ENCODE results near the gene CEP350. TPM values are rescaled to one million over a fixed set of nuclear protein-coding genes. Genes with fewer than 3 reads are reported as not detected.

The CEP350 gene
- polyA plus RNA-seq, 1 of the 3 experiments (the other 2 are of a cell fraction), result 2.9 TPM

DNA sequence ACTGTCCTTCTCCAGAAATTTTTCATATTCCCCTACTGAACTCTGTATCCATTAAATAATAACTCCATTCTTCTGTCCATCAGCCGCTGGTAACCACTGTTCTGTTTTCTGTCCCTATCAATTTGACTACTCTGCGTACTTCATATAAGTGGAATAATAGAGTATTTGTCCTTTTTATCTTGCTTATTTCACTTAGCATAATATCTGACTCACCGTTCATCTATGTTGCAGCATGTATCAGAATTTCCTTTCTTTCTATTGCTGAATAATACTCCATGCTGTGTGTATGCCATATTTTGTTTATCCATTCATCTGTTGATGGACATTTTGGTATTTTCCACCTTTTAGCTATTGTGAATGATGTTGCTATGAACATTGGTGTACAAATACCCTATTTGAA, 71.9 kb downstream of the CEP350 start:
- Histone ChIP-seq H3K27me3 (ENCODE audit: insufficient read depth) (no peaks in the 10 kb centered on the region), H3K4me1 (ENCODE audit: control insufficient read depth in 1 of 2, insufficient read depth in 2 of 2, low read depth in 1 of 2, low read length in 1 of 2) (peaks cover 0 to 10% of the 10 kb centered on the region in 2 experiments; a peak in 1 of 4 replicates), H3K4me2 (no peak overlapping the region), H3K9me2 (no peaks in the 10 kb centered on the region), H3K36me3 (replicated peaks in 1 of 2; ENCODE audit: control insufficient read depth in 1 of 2, insufficient read depth in 2 of 2, low read length in 1 of 2) (peaks cover 32 to 45% of the 10 kb centered on the region in 2 experiments), H3K4me3 (ENCODE audit: low read depth in 2 of 2, low read length in 1 of 2) (no peak overlapping the region), H3K9me3 (no peaks in the 10 kb centered on the region), H3F3A (replicated peaks; ENCODE audit: insufficient read depth) (peaks cover 26% of the 10 kb centered on the region), H4K20me1 (ENCODE audit: insufficient read depth) (no peaks in the 10 kb centered on the region), H3K27ac (ENCODE audit: low read depth in 2 of 2, low read length in 1 of 2) (peak overlapping the region in 1 of 2 experiments; percentile 60; a peak in 2 of 4 replicates), H2AFZ (ENCODE audit: low read depth) (no peak overlapping the region), H3K79me2 (ENCODE audit: insufficient read depth) (peaks cover 11% of the 10 kb centered on the region), H3K9ac (no peak overlapping the region; the same call in 1 of the 2 replicates)
- no peak for DNase-seq
- no peak for TF ChIP-seq SMC3 (IDR thresholded peaks at IDR 0.05; ENCODE audit: low read depth, low read length)
- TF ChIP-seq RAD21 (IDR thresholded peaks at IDR 0.05; ENCODE audit: low read length), result no peak
- no peak for TF ChIP-seq MAX (IDR thresholded peaks at IDR 0.05; ENCODE audit: low read depth)
- TF ChIP-seq TCF12 (IDR thresholded peaks at IDR 0.05), result peak; percentile 61
- 0 out of 2 replicates have a peak, but pooled peaks have one; percentile 24 for TF ChIP-seq JUND (IDR thresholded peaks at IDR 0.05)
- TF ChIP-seq RXRA (IDR thresholded peaks at IDR 0.05; ENCODE audit: borderline replicate concordance, low read depth), result no peak
- TF ChIP-seq, protein P1, sequence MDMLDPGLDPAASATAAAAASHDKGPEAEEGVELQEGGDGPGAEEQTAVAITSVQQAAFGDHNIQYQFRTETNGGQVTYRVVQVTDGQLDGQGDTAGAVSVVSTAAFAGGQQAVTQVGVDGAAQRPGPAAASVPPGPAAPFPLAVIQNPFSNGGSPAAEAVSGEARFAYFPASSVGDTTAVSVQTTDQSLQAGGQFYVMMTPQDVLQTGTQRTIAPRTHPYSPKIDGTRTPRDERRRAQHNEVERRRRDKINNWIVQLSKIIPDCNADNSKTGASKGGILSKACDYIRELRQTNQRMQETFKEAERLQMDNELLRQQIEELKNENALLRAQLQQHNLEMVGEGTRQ (IDR thresholded peaks at IDR 0.05; ENCODE audit: borderline replicate concordance, low read depth, low read length), result no peak
- no peak for TF ChIP-seq USF1 (IDR thresholded peaks at IDR 0.05; ENCODE audit: borderline replicate concordance, low read depth)
- peak; percentile 41 for TF ChIP-seq PBX3 (IDR thresholded peaks at IDR 0.05)
- TF ChIP-seq MEF2A (IDR thresholded peaks at IDR 0.05; ENCODE audit: borderline replicate concordance, low read depth), result no peak
- TF ChIP-seq NRF1 (IDR thresholded peaks at IDR 0.05; ENCODE audit: low read depth, low read length), result no peak
- TF ChIP-seq FOSL2 (IDR thresholded peaks at IDR 0.05; ENCODE audit: borderline replicate concordance, low read depth), result peak; percentile 47; the same call in 1 of the 2 replicates
- ChIA-PET CTCF (no interaction called here), POLR2A (no interaction called here)
- 52% methylated on average over 3 of the region's 3 CpGs for WGBS (ENCODE audit: low lambda C conversion rate)

DNA sequence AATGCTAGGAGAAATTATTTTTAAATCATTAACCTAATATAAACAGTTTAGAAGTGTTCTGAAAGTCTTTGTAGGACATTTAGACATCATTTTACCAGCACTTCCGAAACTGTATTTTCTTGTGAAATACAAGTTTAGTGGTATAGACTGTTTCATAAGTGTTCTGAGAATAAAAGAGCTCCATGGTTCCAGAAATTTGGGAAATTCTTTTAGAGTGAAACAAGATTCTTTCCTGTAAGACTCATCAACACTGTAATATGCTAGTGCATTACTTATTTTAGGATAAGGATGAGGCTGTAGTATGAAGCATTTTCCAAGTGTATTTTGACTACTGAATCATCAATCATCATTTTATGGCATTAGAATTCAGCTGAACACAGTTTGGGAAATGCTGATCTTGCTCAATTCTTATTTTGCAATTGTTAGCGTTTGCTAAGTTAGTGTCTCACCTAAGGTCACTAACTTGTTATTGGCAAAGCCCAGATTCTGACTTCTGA, 73.4 kb downstream of the CEP350 start:
- Histone ChIP-seq H3K9me2 (no peaks in the 10 kb centered on the region), H3K27me3 (ENCODE audit: insufficient read depth) (no peaks in the 10 kb centered on the region), H3K9ac (no peak overlapping the region), H3K4me1 (ENCODE audit: control insufficient read depth in 1 of 2, insufficient read depth in 2 of 2, low read depth in 1 of 2, low read length in 1 of 2) (peaks cover 0 to 10% of the 10 kb centered on the region in 2 experiments; a peak in 1 of 4 replicates), H3K27ac (ENCODE audit: low read depth in 2 of 2, low read length in 1 of 2) (peak overlapping the region in 1 of 2 experiments; percentile 60; a peak in 2 of 4 replicates), H3K79me2 (ENCODE audit: insufficient read depth) (peaks cover 11% of the 10 kb centered on the region), H3K4me3 (ENCODE audit: low read depth in 2 of 2, low read length in 1 of 2) (no peak overlapping the region), H3K9me3 (no peaks in the 10 kb centered on the region), H3F3A (replicated peaks; ENCODE audit: insufficient read depth) (peaks cover 29% of the 10 kb centered on the region), H3K36me3 (replicated peaks in 1 of 2; ENCODE audit: control insufficient read depth in 1 of 2, insufficient read depth in 2 of 2, low read length in 1 of 2) (peaks cover 33 to 46% of the 10 kb centered on the region in 2 experiments), H4K20me1 (ENCODE audit: insufficient read depth) (no peaks in the 10 kb centered on the region), H3K4me2 (no peak overlapping the region), H2AFZ (ENCODE audit: low read depth) (no peak overlapping the region)
- ChIA-PET CTCF (interaction anchor here (2.4 kb wide), 1 partner anchor 152 kb away, joined by 8 read pairs; no protein-coding TSS in a partner anchor), POLR2A (no interaction called here)
- 77% methylated on average over 2 of the region's 2 CpGs for WGBS (ENCODE audit: low lambda C conversion rate)
- DNase-seq, result no peak
- TF ChIP-seq JUND (IDR thresholded peaks at IDR 0.05) (peak; percentile 38), IRF3 (IDR thresholded peaks at IDR 0.05; ENCODE audit: low read depth, low read length) (no peak), RAD21 (IDR thresholded peaks at IDR 0.05; ENCODE audit: low read length) (no peak), FOXM1 (IDR thresholded peaks at IDR 0.05; ENCODE audit: low read depth) (no peak), TCF12 (IDR thresholded peaks at IDR 0.05) (peak; percentile 38; the same call in 1 of the 2 replicates), FOSL2 (IDR thresholded peaks at IDR 0.05; ENCODE audit: borderline replicate concordance, low read depth) (peak; percentile 54; the same call in 1 of the 2 replicates), CTCF (IDR thresholded peaks at IDR 0.05) (no peak), TEAD4 (IDR thresholded peaks at IDR 0.05; ENCODE audit: borderline replicate concordance, insufficient read depth) (no peak), YY1 (IDR thresholded peaks at IDR 0.05; ENCODE audit: low read depth) (no peak), TAF1 (IDR thresholded peaks at IDR 0.05; ENCODE audit: borderline replicate concordance, low read depth, low read length) (no peak), PBX3 (IDR thresholded peaks at IDR 0.05) (peak; percentile 72)
- TF ChIP-seq, protein P1 (IDR thresholded peaks at IDR 0.05; ENCODE audit: borderline replicate concordance, low read depth, low read length), result no peak

Measured in SK-N-SH (cell line).